ENCODE results near the gene PANK1. TPM values are rescaled to one million over a fixed set of nuclear protein-coding genes. Genes with fewer than 3 reads are reported as not detected.

The PANK1 gene
- total and polyA plus RNA-seq, 2 donors (not counting 3 experiments of a cell fraction or from before 2014, with no cell fraction given) = 2.0 to 6.3 TPM

GRCh38 chr10:89602919-89603318 is 42.1 kb downstream of the PANK1 start:
- H3K9me3 ChIP-seq (replicated peaks; ENCODE audit: control insufficient read depth, insufficient read depth, low read length) = no peaks in the 10 kb centered on the region
- H3K79me2 ChIP-seq (ENCODE audit: control insufficient read depth, insufficient read depth, low read length) = no peaks in the 10 kb centered on the region
- DNase-seq (ENCODE audit: low read depth, low spot score) (no peak), FAIRE-seq (no peak)
- H3K27ac ChIP-seq (ENCODE audit: insufficient read depth, low read depth, low read length) = no peak overlapping the region
- no peaks in the 10 kb centered on the region for H3K36me3 ChIP-seq (ENCODE audit: control insufficient read depth in 2 of 2, extremely low read depth in 1 of 2, insufficient read depth in 2 of 2, low read length in 2 of 2)
- H3K27me3 ChIP-seq (ENCODE audit: control insufficient read depth in 2 of 2, insufficient read depth in 2 of 2, low read length in 2 of 2) = no peaks in the 10 kb centered on the region
- no peak overlapping the region for H3K4me2 ChIP-seq (ENCODE audit: insufficient read depth, low read length)
- TF ChIP-seq MYC (IDR thresholded peaks at IDR 0.05; ENCODE audit: low read depth, low read length) (no peak), GATA2 (IDR thresholded peaks at IDR 0.05; ENCODE audit: insufficient read depth, insufficient read length, low read depth, low read length) (no peak), MAX (IDR thresholded peaks at IDR 0.05; ENCODE audit: insufficient read depth, insufficient read length) (no peak), POLR2A (IDR thresholded peaks at IDR 0.05; ENCODE audit: low read depth, low read length) (no peak)
- no TSS peak for BruUV-seq (replicated peaks)
- H3K9me1 ChIP-seq (replicated peaks; ENCODE audit: control insufficient read depth, extremely low read depth, insufficient read depth, low read length) = no peaks in the 10 kb centered on the region
- dilution Hi-C loops (cut with MboI; ENCODE audit: extremely low pct_ligation_motif_present, low sequenced_read_pairs) (no loop called here), intact Hi-C loops (cut with micrococcal nuclease) (no loop called here)
- H4K20me1 ChIP-seq (replicated peaks; ENCODE audit: control insufficient read depth, extremely low read depth, insufficient read depth, low read length) = peaks cover 3% of the 10 kb centered on the region
- no peak overlapping the region for H2AFZ ChIP-seq (ENCODE audit: low read depth, low read length)
- H3K4me3 ChIP-seq (replicated peaks in 1 of 3; ENCODE audit: insufficient read depth in 1 of 3, low read depth in 1 of 3, low read length in 3 of 3) = no peak overlapping the region
- ChIA-PET POLR2A (no interaction called here), CTCF (no interaction called here)
- no peaks in the 10 kb centered on the region for H3K4me1 ChIP-seq (ENCODE audit: control insufficient read depth, extremely low read depth, insufficient read depth, low read length)
- H3K9ac ChIP-seq (replicated peaks; ENCODE audit: extremely low read depth, insufficient read depth, low read length) = no peak overlapping the region

- Histone ChIP-seq H3K36me3 (ENCODE audit: control insufficient read depth in 2 of 2, extremely low read depth in 1 of 2, insufficient read depth in 2 of 2, low read length in 2 of 2) (no peaks in the 10 kb centered on the region), H3K4me2 (ENCODE audit: insufficient read depth, low read length) (no peak overlapping the region), H4K20me1 (replicated peaks; ENCODE audit: control insufficient read depth, extremely low read depth, insufficient read depth, low read length) (peaks cover 3% of the 10 kb centered on the region), H2AFZ (ENCODE audit: low read depth, low read length) (no peak overlapping the region), H3K27me3 (ENCODE audit: control insufficient read depth in 2 of 2, insufficient read depth in 2 of 2, low read length in 2 of 2) (no peaks in the 10 kb centered on the region), H3K79me2 (ENCODE audit: control insufficient read depth, insufficient read depth, low read length) (no peaks in the 10 kb centered on the region), H3K4me1 (ENCODE audit: control insufficient read depth, extremely low read depth, insufficient read depth, low read length) (no peaks in the 10 kb centered on the region), H3K4me3 (replicated peaks in 1 of 3; ENCODE audit: insufficient read depth in 1 of 3, low read depth in 1 of 3, low read length in 3 of 3) (no peak overlapping the region), H3K9me3 (replicated peaks; ENCODE audit: control insufficient read depth, insufficient read depth, low read length) (no peaks in the 10 kb centered on the region), H3K9ac (replicated peaks; ENCODE audit: extremely low read depth, insufficient read depth, low read length) (no peak overlapping the region), H3K27ac (ENCODE audit: insufficient read depth, low read depth, low read length) (no peak overlapping the region), H3K9me1 (replicated peaks; ENCODE audit: control insufficient read depth, extremely low read depth, insufficient read depth, low read length) (no peaks in the 10 kb centered on the region)
- POLR2A ChIA-PET = no interaction called here
- dilution Hi-C loops (cut with MboI; ENCODE audit: extremely low pct_ligation_motif_present, low sequenced_read_pairs) = no loop called here
- FAIRE-seq (no peak), DNase-seq (ENCODE audit: low read depth, low spot score) (no peak)
- TF ChIP-seq POLR2A (IDR thresholded peaks at IDR 0.05; ENCODE audit: low read depth, low read length) (no peak), FOS (IDR thresholded peaks at IDR 0.05; ENCODE audit: borderline replicate concordance, insufficient read depth, low read length) (no peak), CTCF (IDR thresholded peaks at IDR 0.05; ENCODE audit: extremely low read depth in 1 of 2, insufficient read depth in 1 of 2, low read depth in 1 of 2, low read length in 2 of 2) (no peak), POLR2AphosphoS5 (IDR thresholded peaks at IDR 0.05; ENCODE audit: insufficient read depth, low read depth, low read length) (no peak), JUN (IDR thresholded peaks at IDR 0.05; ENCODE audit: borderline replicate concordance, insufficient read depth, insufficient read length, low read depth) (no peak), EZH2 (IDR thresholded peaks at IDR 0.05; ENCODE audit: borderline replicate concordance, low read depth, low read length, severe bottlenecking) (no peak), GATA2 (IDR thresholded peaks at IDR 0.05; ENCODE audit: insufficient read depth, insufficient read length, low read depth, low read length) (no peak), MAX (IDR thresholded peaks at IDR 0.05; ENCODE audit: insufficient read depth, insufficient read length) (no peak), MYC (IDR thresholded peaks at IDR 0.05; ENCODE audit: low read depth, low read length) (no peak)
- CTCF ChIA-PET = no interaction called here
- no TSS peak for BruUV-seq (replicated peaks)
- intact Hi-C loops (cut with micrococcal nuclease) = no loop called here
These were observed 43.2 kb downstream of the PANK1 start for GRCh38 chr10:89601728-89602361.

All from endothelial cell of umbilical vein (primary cell).